Measurements from ENCODE around the gene ARL6IP4.

- TF ChIP-seq CTCF (conservative IDR thresholded peaks at IDR 0.05) (no peak), EZH2 (IDR thresholded peaks at IDR 0.05; ENCODE audit: low read depth) (no peak)
Measured at GRCh38 chr12:123011701-123012100, 31.2 kb downstream of the ARL6IP4 start.
